GM21786 (cell line): Measurements from ENCODE around the gene CD300LD.
"Not testable (repeated sequence)": the region's sequence is repeated elsewhere in the genome, so short reads cannot be mapped to it uniquely, and the experiment has no call there.

ENCODE experiments used
- ATAC-seq: cut with Tn5 transposase; IDR thresholded peaks from one replicate; pipeline ENCODE4 v1.9.1; 2021; ENCODE audit not compliant: unreplicated experiment

CD300LD gene

DNA sequence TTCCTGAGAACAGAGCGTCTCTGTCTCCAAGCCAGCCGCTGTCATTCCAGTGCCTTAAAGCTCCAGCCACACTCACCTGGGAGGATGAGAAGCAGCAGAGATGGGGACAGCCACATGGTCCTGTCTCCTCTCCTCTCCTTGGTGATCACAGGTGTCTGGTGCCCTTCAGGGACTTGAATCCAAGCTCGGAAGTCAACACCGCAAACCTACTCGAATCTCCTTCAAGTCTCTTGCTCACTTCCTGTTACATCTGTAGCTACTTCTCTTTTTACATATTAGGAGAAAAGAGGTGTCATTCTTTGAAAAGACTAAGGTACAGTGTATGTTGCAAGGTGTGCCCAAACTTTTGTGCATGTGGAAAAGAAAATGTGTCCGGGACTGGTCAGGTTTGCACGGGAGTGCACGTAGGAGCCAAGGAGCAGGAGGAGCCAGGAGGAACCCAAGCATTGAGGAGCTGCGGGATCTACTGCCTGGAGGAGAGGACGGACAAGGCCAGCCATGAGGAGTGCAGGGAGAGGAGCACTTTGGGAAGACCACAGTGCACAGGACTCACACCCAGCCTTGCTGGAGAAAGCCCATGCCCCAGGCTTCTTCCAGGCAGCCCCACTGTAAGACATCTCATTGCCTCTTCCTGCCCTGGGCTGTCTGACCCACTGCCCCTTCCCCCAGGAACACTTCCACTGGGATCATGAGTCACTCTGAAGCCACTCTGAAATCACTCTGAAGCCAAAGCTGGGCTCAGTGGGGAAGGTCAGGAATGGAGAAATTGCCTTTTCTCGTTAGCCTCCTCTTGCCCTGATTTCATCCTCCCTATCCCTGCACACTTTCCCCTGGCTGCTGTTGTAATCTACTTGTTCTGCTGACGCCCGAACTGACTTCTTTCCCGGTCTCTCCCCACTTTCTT lies at the start of gene CD300LD:
Gene CD300LD, minus strand, starts transcription at position 197 of the 904 bp plus-strand sequence. Its CDS starts 81 bp downstream, at position 116.
- no peak for ATAC-seq

DNA sequence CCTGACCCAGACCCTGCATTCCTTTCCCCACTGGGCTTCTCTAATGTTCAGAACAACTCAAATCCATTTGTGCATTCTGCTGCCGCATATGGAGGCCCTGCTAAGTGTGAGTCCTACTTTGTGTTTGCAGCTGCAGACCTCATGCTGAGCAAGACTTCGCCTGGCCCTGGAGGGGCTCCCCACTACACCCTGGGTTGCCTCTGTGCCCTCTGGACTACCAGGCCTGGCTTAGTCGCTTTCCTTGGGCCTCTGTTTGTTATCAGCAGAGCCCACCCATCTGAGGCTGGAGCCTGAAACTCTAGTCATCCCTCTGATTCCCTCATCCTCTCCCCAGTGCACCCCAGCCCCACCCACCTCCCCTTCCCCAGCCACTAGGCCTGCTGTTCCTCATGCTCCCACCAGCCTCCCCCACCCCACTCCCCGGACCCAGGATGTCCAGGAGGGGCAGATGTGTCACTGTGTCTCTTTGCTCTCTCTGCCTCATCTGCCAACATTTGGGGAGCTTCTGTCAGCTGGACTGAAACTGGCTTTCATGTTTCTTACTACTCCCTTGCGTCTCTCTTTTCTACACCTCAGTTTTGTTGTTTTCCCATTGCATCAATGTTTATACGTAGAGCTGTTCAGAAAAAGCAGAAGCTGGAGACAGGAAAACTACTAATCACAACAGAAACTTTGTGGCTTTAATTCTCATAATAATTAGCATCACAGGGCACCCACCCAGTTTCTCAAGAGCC lies 49.3 kb upstream of the CD300LD start:
- ATAC-seq, result no peak

DNA sequence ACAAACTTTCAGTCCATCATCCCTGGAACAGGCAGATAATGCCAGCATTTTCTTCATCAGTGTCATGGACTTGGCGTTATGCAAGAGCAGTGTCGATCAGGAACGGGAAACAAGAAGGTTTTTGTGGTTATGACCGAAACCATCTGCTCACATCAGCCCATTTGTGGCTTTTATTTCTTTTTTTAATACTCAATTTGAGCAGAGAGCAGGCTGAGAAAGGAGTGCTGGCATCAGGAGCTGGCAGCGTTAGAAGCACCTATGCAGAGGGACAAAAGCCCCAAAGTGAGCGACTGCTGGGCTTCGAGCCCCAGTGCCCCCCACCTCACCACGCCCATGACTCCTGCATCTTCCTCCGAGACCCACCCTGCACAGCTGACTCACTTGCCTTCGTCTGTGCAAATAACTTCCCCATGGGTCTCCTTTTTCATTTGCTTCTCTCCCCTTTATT lies 47.6 kb upstream of the CD300LD start:
- no peak for ATAC-seq

DNA sequence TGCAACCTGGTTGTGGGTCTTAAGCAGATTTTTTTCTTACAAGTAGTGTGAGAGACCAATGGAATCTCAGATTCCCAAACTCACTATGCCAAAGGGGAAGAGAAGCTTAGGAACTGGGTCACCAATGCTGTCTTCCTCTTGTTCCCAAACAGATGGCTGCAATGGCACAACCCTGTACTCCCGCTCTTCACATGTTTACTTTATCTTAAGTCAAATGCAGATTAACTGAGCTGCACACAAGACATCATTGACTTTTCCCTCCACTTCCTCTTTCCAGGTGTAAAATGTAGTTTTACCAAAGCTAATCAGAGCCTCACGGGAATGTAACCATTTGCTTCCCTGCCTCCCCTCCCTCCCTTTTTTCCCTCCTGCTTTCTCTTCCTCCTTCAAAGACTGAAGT lies 45.8 kb upstream of the CD300LD start:
- no peak for ATAC-seq

DNA sequence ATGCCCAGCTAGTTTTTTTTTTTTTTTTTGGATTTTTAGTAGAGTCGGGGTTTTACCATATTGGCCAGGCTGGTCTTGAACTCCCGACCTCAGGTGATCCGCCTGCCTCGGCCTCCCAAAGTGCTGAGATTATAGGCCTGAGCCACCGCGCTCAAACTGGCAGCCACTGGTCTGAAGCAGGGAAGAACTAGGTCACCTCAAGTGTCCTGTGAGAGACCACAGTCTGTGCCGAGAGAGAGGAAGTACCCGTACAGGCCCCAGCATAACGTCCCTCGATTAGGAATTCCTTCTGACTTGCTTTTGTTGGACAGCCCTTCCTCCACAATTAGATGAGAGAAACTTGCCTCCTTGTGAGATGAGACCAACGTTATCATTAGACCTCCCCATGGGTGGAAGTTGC lies 45.2 kb upstream of the CD300LD start:
- ATAC-seq, result no peak

DNA sequence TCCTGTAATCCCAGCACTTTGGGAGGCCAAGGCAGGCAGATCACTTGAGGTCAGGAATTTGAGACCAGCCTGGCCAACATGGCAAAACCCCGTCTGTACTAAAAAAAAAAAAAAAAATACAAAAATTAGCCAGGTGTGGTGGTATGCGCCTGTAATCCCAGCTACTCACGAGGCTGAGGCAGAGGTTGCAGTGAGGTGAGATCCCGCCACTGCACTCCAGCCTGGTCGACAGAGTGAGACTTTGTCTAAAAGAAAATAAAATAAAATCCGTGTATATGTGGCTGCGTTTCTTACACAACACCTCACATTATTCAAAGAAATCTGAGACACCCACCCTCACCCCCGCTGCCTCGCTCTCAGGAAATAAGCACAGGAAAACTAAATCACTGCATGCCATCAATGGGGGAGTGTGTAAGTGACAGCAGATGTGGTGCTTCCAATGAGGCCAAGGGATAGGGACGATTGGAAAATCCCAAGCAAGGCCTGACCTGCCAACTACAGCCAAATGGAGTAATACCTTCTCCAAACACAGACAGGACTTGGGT lies 44.5 kb upstream of the CD300LD start:
- not testable (repeated sequence) for ATAC-seq

DNA sequence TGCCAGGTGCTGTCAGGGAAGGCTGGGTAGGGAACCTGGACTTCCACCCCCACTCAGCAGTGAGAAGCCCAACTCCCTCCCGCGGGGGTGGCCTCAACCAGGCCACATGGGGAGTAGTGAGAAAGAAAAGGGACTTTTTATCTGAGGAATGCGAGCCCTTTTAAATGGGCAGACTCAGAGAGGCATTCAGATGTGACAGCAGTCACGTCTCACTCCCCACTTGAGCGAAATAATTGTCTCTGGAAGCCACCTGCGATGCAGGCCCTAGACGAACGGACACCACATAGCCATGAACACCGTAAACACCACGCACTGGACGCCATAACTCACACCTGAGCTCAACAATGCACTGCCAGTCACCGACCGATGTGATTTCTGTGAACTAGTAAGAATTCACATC lies 43.3 kb upstream of the CD300LD start:
- no peak for ATAC-seq

DNA sequence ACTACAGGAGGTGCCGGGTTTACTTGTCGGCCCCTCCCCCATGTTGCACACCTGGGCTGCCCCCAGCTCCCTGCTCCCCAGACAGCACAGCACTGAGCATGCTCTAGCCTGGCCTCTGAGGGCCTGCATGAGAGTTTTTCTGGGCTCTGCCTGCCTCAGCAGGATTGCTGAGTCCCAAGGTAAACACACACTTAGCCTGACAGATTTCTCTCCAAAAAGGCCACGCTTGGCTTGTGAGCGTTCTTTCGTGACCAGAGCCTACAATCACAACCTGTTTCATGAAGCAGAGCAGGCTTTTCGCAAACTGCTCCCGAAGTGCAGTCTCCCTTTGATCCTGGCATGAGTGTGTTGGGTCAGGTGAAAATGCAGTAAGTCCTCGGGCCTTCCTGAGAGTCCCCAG lies 41.2 kb upstream of the CD300LD start:
- ATAC-seq, result no peak

DNA sequence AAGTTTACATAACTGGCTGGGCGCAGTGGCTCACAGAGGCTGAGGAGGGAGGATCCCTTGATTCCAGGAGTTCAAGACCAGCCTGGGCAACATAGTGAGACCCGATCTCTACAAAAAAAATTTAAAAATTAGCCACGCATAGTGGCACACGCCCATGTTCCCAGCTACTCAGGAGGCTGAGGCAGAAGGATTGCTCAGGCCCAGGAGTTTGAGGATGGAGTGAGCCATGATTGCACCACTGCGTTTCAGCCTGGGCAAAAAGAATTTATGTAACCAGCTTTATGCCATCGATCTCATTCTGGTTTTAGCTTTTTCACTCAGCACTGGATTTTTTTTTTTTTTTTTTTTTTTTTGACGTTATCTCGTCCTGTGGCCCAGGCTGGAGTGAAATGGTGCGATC lies 40.5 kb upstream of the CD300LD start:
- no peak for ATAC-seq

DNA sequence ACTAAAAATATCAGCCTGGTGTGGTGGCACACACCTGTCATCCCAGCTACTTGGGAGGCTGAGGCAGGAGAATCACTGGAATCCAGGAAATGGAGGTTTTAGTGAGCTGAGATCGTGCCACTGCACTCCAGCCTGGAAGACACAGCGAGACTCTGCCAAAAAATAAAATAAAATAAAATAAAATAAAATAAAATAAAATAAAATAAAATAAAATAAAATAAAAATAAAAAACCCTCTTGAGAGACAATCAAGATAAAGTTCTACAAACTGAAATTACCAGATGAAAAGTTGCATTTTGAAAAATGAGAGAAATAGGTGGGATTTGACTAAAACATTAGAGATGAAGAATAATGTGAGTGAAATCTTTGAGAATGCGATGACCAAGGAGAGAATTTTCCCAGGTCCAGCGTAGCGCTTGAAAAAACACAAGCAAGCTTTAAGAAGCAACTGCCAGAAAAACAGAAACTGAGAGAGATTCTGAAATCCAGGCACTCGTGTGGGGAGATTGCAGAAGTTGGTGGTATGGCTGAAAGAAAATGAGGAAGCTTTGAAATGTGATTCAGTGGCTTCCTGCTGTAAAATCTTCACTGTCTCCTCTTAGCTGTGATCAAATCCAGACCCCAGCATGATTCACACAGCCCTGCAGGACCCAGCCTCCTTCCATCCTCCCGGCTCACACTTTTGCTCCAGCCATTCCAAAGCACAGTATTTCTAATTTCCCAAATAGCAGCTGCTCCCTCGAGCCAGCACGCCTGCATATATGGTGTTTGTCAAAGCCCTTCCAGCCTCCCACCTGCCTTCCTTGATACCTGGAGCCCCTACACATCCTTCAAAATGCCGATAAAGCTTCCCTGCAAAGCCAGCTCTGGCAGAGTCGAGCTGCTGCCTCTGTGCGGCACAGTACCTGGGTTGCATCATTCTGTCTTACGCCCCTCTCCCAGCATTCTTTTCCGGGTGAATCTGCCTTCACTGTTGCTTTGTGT lies 39.7 kb upstream of the CD300LD start:
- no peak for ATAC-seq

DNA sequence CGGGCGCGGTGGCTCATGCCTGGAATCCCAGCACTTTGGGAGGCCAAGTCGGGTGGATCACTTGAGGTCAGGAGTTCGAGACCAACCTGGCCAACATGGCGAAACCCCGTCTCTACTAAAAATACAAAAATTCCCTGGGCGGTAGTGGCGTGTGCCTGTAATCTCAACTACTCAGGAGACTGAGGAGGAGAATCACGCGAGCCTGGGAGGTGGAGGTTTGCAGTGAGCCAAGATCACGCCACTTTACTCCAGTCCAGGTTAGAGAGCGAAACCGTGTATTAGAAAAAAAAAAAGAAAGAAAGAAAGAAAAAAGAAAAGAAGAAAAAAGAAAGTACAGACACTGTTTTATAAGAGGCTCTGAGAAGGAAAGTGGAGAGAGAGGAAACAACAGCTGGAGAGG lies 38.2 kb upstream of the CD300LD start:
- not testable (repeated sequence) for ATAC-seq

DNA sequence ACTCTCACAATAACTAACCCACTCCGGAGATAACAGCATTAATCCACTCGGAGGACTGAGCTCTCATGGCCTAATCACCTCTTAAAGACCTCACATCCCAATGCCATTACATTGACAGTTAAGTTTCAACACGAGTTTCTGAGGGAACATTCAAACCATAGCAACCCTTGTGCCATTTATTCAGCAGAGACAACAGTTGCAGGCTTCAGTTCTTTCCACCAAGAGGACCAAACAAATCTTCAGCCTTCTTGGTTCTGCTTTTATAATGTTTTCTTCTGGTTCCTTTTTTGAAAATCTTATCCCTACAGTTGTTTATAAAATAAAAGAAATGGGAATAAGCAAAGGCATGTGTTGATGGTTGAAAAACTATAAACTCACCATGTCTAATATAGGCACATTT lies 33.6 kb upstream of the CD300LD start:
- ATAC-seq, result no peak

DNA sequence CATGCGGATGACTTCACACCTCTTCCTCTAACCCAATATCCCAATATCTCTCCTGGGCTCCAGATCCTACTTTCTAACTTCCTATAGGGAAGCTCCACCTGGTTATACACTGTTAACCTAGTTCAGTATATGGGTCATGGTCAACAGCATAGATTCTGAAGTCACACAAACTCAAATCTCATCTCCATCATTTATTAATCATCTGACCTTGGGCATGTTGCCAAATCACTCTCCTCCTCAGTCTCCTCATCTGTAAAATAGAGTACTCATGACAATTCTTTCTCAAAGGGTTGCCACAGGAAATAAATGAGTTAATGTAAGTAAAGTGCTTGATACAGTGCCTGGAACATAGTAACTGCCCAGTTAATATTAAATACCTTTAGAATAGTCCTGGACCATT lies 32.0 kb upstream of the CD300LD start:
- ATAC-seq, result no peak

DNA sequence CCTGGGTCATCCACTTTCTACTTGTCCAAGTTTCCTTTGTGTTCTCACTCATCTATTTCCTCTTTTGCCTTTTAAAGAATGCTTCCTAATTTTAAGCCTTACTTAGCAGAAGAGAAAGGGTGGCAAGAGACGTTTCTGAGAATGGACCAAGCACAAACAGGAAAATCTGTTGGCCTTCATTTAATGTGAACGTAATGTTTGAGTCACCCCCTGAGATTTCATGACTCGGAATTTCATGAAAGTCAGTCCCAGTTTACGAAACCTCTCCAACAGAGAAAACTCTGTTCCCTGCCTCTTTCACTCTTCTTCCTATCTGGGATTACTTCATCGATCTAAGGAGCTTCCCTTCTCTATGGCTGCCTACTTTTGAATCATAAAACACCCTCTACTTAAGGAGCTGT lies 31.6 kb upstream of the CD300LD start, which contains the start of gene CD300E:
Gene CD300E, minus strand, starts transcription at position 46 of the 401 bp plus-strand sequence. CDS start 117 bp downstream, outside the sequence.
- no peak for ATAC-seq

DNA sequence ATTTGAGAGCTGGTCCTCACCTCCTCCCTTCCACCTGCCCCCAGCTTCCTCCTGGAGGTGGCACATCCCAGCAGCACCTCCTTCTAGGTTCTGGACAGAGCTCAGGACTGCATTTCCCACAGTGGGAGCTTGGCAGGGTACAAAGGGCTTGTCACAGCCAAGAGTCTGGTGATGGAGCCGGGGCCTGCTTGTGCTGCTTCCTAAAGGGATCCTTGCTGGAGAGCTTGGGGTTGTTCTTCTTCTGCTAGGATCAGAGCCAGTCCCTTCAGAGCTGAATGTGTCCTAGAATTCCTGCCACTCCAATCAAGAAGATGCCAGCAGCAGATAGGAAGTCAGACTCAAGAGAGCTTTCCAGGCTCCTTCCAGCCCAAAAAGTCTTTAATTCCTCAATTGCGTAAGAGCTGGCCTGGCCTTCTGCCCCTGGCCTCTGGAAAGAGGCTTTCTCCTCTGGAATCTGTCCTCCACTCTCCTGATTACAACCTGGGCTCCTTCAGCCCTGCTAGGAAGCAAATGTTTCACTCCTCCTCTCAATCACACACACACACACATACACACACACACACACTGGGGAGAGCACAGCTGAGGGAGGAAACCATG lies 27.1 kb upstream of the CD300LD start:
- ATAC-seq, result no peak

DNA sequence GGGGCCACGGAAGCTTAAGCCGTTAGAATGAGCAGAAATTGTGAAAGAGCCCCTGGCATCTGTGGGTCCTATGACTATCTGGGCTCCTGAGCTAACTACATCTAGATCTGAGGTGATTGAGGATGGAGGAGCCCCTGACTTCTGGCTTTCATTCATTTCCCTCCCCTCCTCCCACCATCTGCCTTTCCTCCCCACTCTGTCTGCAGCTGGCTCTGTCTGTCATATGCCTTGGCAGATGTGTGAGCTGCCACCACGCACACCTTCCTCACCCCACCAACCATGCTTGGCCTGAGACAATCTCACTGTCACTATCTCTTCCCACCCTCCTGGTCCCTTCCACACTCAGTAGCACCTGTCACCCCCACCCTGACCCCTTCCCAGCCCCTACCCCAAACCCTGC lies 26.4 kb upstream of the CD300LD start:
- ATAC-seq, result no peak

DNA sequence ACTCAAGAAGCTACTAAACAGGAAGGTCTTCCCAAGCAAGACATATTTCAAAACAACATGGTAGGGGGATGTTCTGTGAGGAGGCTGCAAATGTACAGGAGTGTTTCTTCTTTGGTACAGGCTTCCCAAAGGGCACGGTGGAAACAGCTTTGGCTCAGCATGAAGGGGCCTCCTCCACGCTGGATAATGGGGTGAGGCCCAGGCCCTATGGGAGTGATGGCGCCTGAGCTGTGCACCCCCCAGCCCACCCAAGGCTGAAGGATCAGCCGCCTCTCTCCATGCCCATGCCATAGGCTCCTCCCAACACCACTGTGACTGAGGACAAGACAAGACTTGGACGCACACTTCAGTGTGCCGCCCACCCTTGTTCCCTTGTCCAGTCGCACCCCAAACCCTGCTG lies 24.6 kb upstream of the CD300LD start:
- ATAC-seq, result no peak

DNA sequence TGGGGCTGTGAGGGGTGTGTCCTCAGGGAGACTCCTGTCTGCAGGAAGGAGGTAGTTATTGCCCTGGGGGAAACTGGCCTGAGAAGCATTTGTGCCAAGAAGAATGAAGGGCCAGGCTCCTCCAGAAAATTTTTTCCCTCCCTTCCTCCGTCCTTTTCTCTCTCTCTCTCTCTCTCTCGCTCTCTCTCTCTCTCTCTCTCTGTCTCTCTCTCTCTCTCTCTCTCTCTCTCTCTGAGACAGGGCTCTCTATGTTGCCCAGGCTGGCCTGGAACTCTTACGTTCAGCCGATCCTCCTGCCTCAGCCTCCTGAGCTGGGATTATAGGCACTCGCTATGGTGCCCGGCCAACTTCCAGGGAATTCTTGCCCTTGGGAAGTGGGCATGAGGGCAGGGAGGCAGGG lies 20.0 kb upstream of the CD300LD start:
- no peak for ATAC-seq

DNA sequence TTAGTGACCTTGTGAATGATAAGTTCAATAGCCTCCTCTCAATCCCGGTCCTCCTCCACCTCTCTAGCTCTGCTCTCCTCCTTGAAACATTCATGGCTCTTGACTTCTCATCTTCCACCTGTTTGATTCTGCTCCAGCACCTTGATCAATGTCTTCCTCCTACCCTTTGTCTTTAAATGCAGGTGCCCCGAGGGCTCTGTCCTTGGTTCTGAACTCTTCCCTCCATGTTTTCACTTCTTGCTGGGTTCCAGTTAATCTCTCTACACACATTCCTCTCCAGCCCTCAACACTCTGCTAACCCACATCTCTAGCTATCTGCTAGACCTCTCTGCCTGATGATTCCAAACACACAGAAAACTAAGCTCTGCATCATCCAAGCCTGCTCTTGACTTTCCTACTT lies 18.0 kb upstream of the CD300LD start:
- ATAC-seq, result no peak

DNA sequence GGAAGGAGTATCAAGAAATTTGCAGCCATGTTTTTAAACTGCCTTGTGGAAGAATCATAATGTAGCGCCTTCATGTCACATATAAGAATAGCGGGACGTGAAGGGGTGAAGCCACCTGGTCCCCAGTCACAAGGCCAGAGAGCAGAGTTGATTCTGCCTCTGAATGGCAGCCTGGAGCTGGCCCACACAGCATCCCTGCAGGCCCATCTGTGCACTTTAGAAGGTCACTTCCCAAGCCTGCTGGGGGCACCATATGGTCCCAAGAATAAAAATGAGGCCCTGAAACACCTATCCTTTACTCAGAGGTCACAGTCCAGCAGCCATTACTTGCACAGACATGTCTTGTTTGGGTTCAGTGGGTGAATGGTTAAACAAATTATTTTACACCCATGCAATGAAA lies 16.4 kb upstream of the CD300LD start:
- no peak for ATAC-seq
